CD14-positive monocyte (primary cell): ENCODE measurements around the gene TFAP2E. TPM values are rescaled to one million over a fixed set of nuclear protein-coding genes. Genes with fewer than 3 reads are reported as not detected.

Experiments
- DNase-seq, 3 donors: peaks; one replicate each; pipeline ENCODE4 v3.0.0-alpha.2; 2011 to 2022
- H2AFZ ChIP-seq: 2 replicates; pipeline ENCODE4 v1.6.0; 2012; ENCODE audit warnings: mild to moderate bottlenecking, low read depth, low read length, inconsistent platforms; ENCODE audit not compliant: insufficient read depth, poor library complexity, severe bottlenecking
- H3K27ac ChIP-seq, 2 donors: 1 replicate in 1 of 2; 2 replicates in 1 of 2; pipeline ENCODE4 v1.5.1; 2012 to 2013; ENCODE audit warnings: low read length in 2 of 2, control low read depth in 1 of 2, inconsistent platforms in 1 of 2, low read depth in 1 of 2, mild to moderate bottlenecking in 1 of 2
- H3K27me3 ChIP-seq, 2 donors: one replicate each; pipeline versions ENCODE4 v1.6.0 to v1.6.1; 2011 to 2013; ENCODE audit warnings: low read length in 2 of 2; ENCODE audit not compliant: control insufficient read depth in 2 of 2, insufficient read depth in 2 of 2
- H3K36me3 ChIP-seq, 2 donors: replicated peaks in 1 of 2; 1 replicate in 1 of 2; 2 replicates in 1 of 2; pipeline versions ENCODE4 v1.5.1 to v1.6.1; 2012 to 2013; ENCODE audit warnings: low read length in 2 of 2, control low read depth in 1 of 2, inconsistent platforms in 1 of 2, mild to moderate bottlenecking in 1 of 2; ENCODE audit not compliant: insufficient read depth in 2 of 2, control insufficient read depth in 1 of 2
- H3K4me1 ChIP-seq, 2 donors: 1 replicate in 1 of 2; 2 replicates in 1 of 2; pipeline versions ENCODE4 v1.5.1 to v1.6.1; 2012 to 2013; ENCODE audit warnings: low read length in 2 of 2, control low read depth in 1 of 2, inconsistent platforms in 1 of 2, mild to moderate bottlenecking in 1 of 2, moderate library complexity in 1 of 2; ENCODE audit not compliant: insufficient read depth in 2 of 2, control insufficient read depth in 1 of 2
- H3K4me2 ChIP-seq: replicated peaks from 2 replicates; pipeline ENCODE3; 2012; ENCODE audit warnings: low read length, moderate library complexity, mild to moderate bottlenecking; ENCODE audit not compliant: poor library complexity, severe bottlenecking; ENCODE audit errors: extremely low read depth
- H3K4me3 ChIP-seq, 3 experiments: fragments of 200-600 bp in 1 of 3; sonication (generic) in 1 of 3; replicated peaks in 1 of 3; 1 replicate in 2 of 3; 2 replicates in 1 of 3; pipeline ENCODE4 v1.5.1; 2011 to 2013; ENCODE audit warnings: low read length in 3 of 3, mild to moderate bottlenecking in 3 of 3, control low read depth in 2 of 3, low read depth in 2 of 3, inconsistent platforms in 1 of 3, moderate library complexity in 1 of 3
- H3K79me2 ChIP-seq: 2 replicates; pipeline ENCODE4 v1.6.0; 2012; ENCODE audit warnings: mild to moderate bottlenecking, control low read depth, inconsistent platforms, low read length, moderate library complexity; ENCODE audit not compliant: insufficient read depth
- H3K9ac ChIP-seq: 2 replicates; pipeline ENCODE4 v1.6.0; 2017; ENCODE audit warnings: low read length, mild to moderate bottlenecking; ENCODE audit not compliant: insufficient read depth, poor library complexity, severe bottlenecking
- H3K9me3 ChIP-seq, 2 donors: replicated peaks in 1 of 2; 1 replicate in 1 of 2; 2 replicates in 1 of 2; pipeline versions ENCODE4 v1.5.1 to v1.6.1; 2012 to 2013; ENCODE audit warnings: low read length in 2 of 2, control low read depth in 1 of 2; ENCODE audit not compliant: control insufficient read depth in 1 of 2, insufficient read depth in 1 of 2
- H4K20me1 ChIP-seq: 2 replicates; pipeline ENCODE4 v1.6.0; 2012; ENCODE audit warnings: mild to moderate bottlenecking, low read length, control low read depth, moderate library complexity; ENCODE audit not compliant: insufficient read depth
- H3K27ac Mint-ChIP-seq, 7 donors: one replicate each; pipeline ENCODE4 v1.8.0; 2020; ENCODE audit warnings: mild to moderate bottlenecking in 7 of 7, mixed read lengths in 7 of 7, moderate library complexity in 6 of 7, inconsistent platforms in 2 of 7
- H3K27me3 Mint-ChIP-seq, 3 donors: one replicate each; pipeline ENCODE4 v1.8.0; 2021 to 2022; ENCODE audit warnings: low read depth in 3 of 3, mild to moderate bottlenecking in 3 of 3, mixed read lengths in 3 of 3, moderate library complexity in 3 of 3, inconsistent platforms in 1 of 3
- H3K36me3 Mint-ChIP-seq, 2 donors: one replicate each; pipeline ENCODE4 v1.8.0; 2020; ENCODE audit warnings: mixed read lengths in 2 of 2, inconsistent platforms in 1 of 2, mild to moderate bottlenecking in 1 of 2
- H3K4me1 Mint-ChIP-seq: one replicate; pipeline ENCODE4 v1.8.0; 2020; ENCODE audit warnings: mild to moderate bottlenecking, mixed read lengths
- H3K4me3 Mint-ChIP-seq, 2 donors: one replicate each; pipeline ENCODE4 v1.8.0; 2020; ENCODE audit warnings: mild to moderate bottlenecking in 2 of 2, mixed read lengths in 2 of 2, moderate library complexity in 1 of 2
- H3K9me3 Mint-ChIP-seq, 7 donors: one replicate each; pipeline ENCODE4 v1.8.0; 2020 to 2022; ENCODE audit warnings: mixed read lengths in 7 of 7, mild to moderate bottlenecking in 6 of 7, moderate library complexity in 6 of 7, inconsistent platforms in 2 of 7
- CTCF ChIP-seq: fragments of 200-600 bp; IDR thresholded peaks from one replicate; pipeline ENCODE4 v1.8.0; 2022; ENCODE audit warnings: antibody characterized with exemption, mild to moderate bottlenecking
- WGBS: methylation state at CpG from one replicate; pipeline ENCODE4 v1.1.5; 2013; ENCODE audit warnings: missing lambda C conversion rate; ENCODE audit not compliant: insufficient coverage; 5-methylcytosine and 5-hydroxymethylcytosine counted together
- intact Hi-C, 2 donors: fragments of 100-400 bp; cut with micrococcal nuclease; formaldehyde crosslinking; loops; one replicate each; pipeline versions ENCODE4 v1.15.0 to v1.15.1; 2023
- polyA plus RNA-seq, 3 donors: library from polyadenylated mRNA; depleted of rRNA in 1 of 3; unstranded in 2 of 3; stranded (reverse) in 1 of 3; fragments of 300-500 nt in 2 of 3; fragments of >200 nt in 1 of 3; fragmentation: Illumina TruSeq in 2 of 3; gene quantifications; 1 replicate in 2 of 3; 2 replicates in 1 of 3; pipeline ENCODE4 v1.2.3, GENCODE V29; 2012 to 2021

The TFAP2E gene
- polyA plus RNA-seq, 3 donors = 0.77 to 4.5 (median 1.5) TPM

- H3K79me2 ChIP-seq = peaks cover 38% of the 10 kb centered on the region
- 48% methylated on average over 18 of the region's 26 CpGs for WGBS
- peak overlapping the region; percentile 41 to 94 (median 83) for H3K27ac Mint-ChIP-seq
These were observed 14.5 kb upstream of the TFAP2E start for GRCh38 chr1:35558374-35559316.

More at GRCh38 chr1:35558374-35559316, 14.5 kb upstream of the TFAP2E start:
- H2AFZ ChIP-seq = peak overlapping the region; percentile 85
- H3K9me3 ChIP-seq = no peaks in the 10 kb centered on the region
- intact Hi-C loops = loop anchor here (5.0 to 10.0 kb wide), 5 partner anchors 106 to 366 kb away; partner anchors contain the start of gene SFPQ (in 2 of the 2)
- peaks cover 27 to 39% of the 10 kb centered on the region in 2 donors for H3K4me1 ChIP-seq
- H4K20me1 ChIP-seq = peaks cover 34% of the 10 kb centered on the region
- Mint-ChIP-seq H3K27me3 (no peaks in the 10 kb centered on the region), H3K4me3 (peak overlapping the region; percentile 93 to 95), H3K9me3 (no peaks in the 10 kb centered on the region), H3K36me3 (peaks cover 33 to 42% of the 10 kb centered on the region in 2 donors), H3K4me1 (peaks cover 65% of the 10 kb centered on the region)
- peak overlapping the region; percentile 82 to 98 (median 91) for H3K4me3 ChIP-seq
- H3K27ac ChIP-seq = peak overlapping the region in 1 of 2 donors; percentile 86
- H3K4me2 ChIP-seq = peak overlapping the region; percentile 97
- no peaks in the 10 kb centered on the region for H3K27me3 ChIP-seq
- peaks cover 33 to 44% of the 10 kb centered on the region in 2 donors for H3K36me3 ChIP-seq
- TF ChIP-seq CTCF = no peak
- no peak for DNase-seq
- peak overlapping the region; percentile 91 for H3K9ac ChIP-seq
